Measurements from ENCODE around the gene EXTL2. TPM values are rescaled to one million over a fixed set of nuclear protein-coding genes. Genes with fewer than 3 reads are reported as not detected.
"Not testable (repeated sequence)": the region's sequence is repeated elsewhere in the genome, so short reads cannot be mapped to it uniquely, and the experiment has no call there.

The EXTL2 gene
- total RNA-seq, 6 experiments from 2014 or later = 5.2 to 8.7 (median 7.4) TPM

- no peak for DNase-seq
- Histone ChIP-seq H3K27me3 (no peaks in the 10 kb centered on the region), H3K4me3 (no peak overlapping the region), H3K9me3 (peaks cover 0 to 6% (median 0%) of the 10 kb centered on the region in 4 donors), H3K4me1 (peaks cover 0 to 6% (median 3%) of the 10 kb centered on the region in 4 donors), H3K27ac (no peak overlapping the region), H3K36me3 (peaks cover 0 to 2% (median 0%) of the 10 kb centered on the region in 4 donors)
- intact Hi-C loops (cut with DNase I) = no loop called here
- ATAC-seq = no peak
- 100% methylated on average over 1 of the region's 1 CpG for WGBS (ENCODE audit: insufficient coverage, low coverage, low lambda C conversion rate, missing lambda C conversion rate)
- TF ChIP-seq CTCF (IDR thresholded peaks at IDR 0.05) (no peak), POLR2A (IDR thresholded peaks at IDR 0.05) (no peak)
Measured at GRCh38 chr1:100891380-100891779, 3.3 kb downstream of the EXTL2 start.

- intact Hi-C loops (cut with DNase I); H3K4me3 ChIP-seq; ATAC-seq; H3K36me3 ChIP-seq; H3K27ac ChIP-seq; H3K9me3 ChIP-seq; H3K4me1 ChIP-seq; H3K27me3 ChIP-seq; DNase-seq: not testable (repeated sequence)
- WGBS (ENCODE audit: insufficient coverage, low coverage, low lambda C conversion rate, missing lambda C conversion rate) = no CpG with 5 or more reads among the region's 2 CpGs
Measured at GRCh38 chr1:100889869-100890482, 4.7 kb downstream of the EXTL2 start.

- H3K4me3 ChIP-seq, ATAC-seq: not testable (repeated sequence)
Measured at GRCh38 chr1:100889007-100889406, 5.6 kb downstream of the EXTL2 start.

GRCh38 chr1:100883963-100884362, 10.7 kb downstream of the EXTL2 start:
- ATAC-seq (peak in 1 of 4 donors; percentile 54), DNase-seq (no peak)
- Histone ChIP-seq H3K36me3 (no peaks in the 10 kb centered on the region), H3K4me1 (no peaks in the 10 kb centered on the region), H3K27ac (no peak overlapping the region), H3K4me3 (no peak overlapping the region), H3K9me3 (no peaks in the 10 kb centered on the region), H3K27me3 (no peaks in the 10 kb centered on the region)
- intact Hi-C loops (cut with DNase I) = no loop called here
- WGBS (ENCODE audit: insufficient coverage, low coverage, low lambda C conversion rate, missing lambda C conversion rate) = 73% methylated on average over 4 of the region's 4 CpGs
- TF ChIP-seq POLR2A (IDR thresholded peaks at IDR 0.05) = no peak
- no peak for TF ChIP-seq CTCF (IDR thresholded peaks at IDR 0.05)

More at GRCh38 chr1:100889007-100889406, 5.6 kb downstream of the EXTL2 start:
- intact Hi-C loops (cut with DNase I); H3K27me3 ChIP-seq; H3K9me3 ChIP-seq; H3K27ac ChIP-seq; H3K36me3 ChIP-seq; H3K4me1 ChIP-seq; DNase-seq: not testable (repeated sequence)
- WGBS (ENCODE audit: insufficient coverage, low coverage, low lambda C conversion rate, missing lambda C conversion rate) = 86% methylated on average over 1 of the region's 1 CpG

GRCh38 chr1:100882698-100883097, 11.9 kb downstream of the EXTL2 start:
- no peaks in the 10 kb centered on the region for H3K36me3 ChIP-seq
- no peaks in the 10 kb centered on the region for H3K9me3 ChIP-seq
- intact Hi-C loops (cut with DNase I) = no loop called here
- no peak overlapping the region for H3K27ac ChIP-seq
- 67% methylated on average over 2 of the region's 2 CpGs for WGBS (ENCODE audit: insufficient coverage, low coverage, low lambda C conversion rate, missing lambda C conversion rate)
- H3K4me1 ChIP-seq = no peaks in the 10 kb centered on the region
- H3K27me3 ChIP-seq = no peaks in the 10 kb centered on the region
- ATAC-seq (peak; percentile 47 to 77 (median 60)), DNase-seq (no peak)
- no peak overlapping the region for H3K4me3 ChIP-seq
- TF ChIP-seq CTCF (IDR thresholded peaks at IDR 0.05) (no peak), POLR2A (IDR thresholded peaks at IDR 0.05) (no peak)

Data from right lobe of liver (tissue), 6 donors.